Measurements from ENCODE around the gene ELP6.

- TF ChIP-seq POLR2AphosphoS5 (IDR thresholded peaks at IDR 0.05; ENCODE audit: low read depth) = no peak
- no peak for TF ChIP-seq GABPA (IDR thresholded peaks at IDR 0.05; ENCODE audit: low read depth)
Measured at GRCh38 chr3:47536221-47536891, 22.8 kb upstream of the ELP6 start.

Data from HL-60 (cell line).